Stimulated activated CD4-positive, alpha-beta T cell treated with anti-CD3 and anti-CD28 coated beads, Interleukin-2, amount 100 ng/mL, for 4 hours (primary cell): ENCODE data around the gene ARHGAP23.

ENCODE experiments used
- DNase-seq: peaks from one replicate; pipeline ENCODE4 v3.0.0-alpha.2; 2020; ENCODE audit warnings: low read depth

The ARHGAP23 gene

GRCh38 chr17:38549285-38549684 lies 121.0 kb downstream of the ARHGAP23 start:
- no peak for DNase-seq

DNA sequence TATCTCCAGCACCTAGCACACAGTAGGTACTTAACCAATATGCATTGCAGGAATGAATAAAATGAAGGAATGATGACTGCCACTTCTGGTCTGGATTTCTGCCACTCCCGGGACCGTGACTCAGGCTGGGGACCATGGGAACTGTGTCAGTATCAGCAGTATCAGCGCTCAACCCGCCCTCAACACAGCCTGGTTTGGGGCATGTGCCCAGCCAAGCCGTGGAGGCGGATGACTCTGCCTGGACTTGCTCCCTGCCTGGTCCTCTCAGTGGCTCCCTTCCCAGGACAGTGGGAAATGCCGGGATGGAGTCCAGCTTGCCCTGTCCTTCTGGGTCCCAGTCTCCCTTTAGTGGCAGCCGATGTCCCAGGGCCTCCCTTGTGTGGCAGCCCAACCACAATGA lies 122.4 kb downstream of the ARHGAP23 start:
- DNase-seq, result no peak

- no peak for DNase-seq
These were observed 122.9 kb downstream of the ARHGAP23 start for GRCh38 chr17:38551121-38551520.

- DNase-seq, result no peak
These were observed 124.1 kb downstream of the ARHGAP23 start for GRCh38 chr17:38552343-38552742.

DNA sequence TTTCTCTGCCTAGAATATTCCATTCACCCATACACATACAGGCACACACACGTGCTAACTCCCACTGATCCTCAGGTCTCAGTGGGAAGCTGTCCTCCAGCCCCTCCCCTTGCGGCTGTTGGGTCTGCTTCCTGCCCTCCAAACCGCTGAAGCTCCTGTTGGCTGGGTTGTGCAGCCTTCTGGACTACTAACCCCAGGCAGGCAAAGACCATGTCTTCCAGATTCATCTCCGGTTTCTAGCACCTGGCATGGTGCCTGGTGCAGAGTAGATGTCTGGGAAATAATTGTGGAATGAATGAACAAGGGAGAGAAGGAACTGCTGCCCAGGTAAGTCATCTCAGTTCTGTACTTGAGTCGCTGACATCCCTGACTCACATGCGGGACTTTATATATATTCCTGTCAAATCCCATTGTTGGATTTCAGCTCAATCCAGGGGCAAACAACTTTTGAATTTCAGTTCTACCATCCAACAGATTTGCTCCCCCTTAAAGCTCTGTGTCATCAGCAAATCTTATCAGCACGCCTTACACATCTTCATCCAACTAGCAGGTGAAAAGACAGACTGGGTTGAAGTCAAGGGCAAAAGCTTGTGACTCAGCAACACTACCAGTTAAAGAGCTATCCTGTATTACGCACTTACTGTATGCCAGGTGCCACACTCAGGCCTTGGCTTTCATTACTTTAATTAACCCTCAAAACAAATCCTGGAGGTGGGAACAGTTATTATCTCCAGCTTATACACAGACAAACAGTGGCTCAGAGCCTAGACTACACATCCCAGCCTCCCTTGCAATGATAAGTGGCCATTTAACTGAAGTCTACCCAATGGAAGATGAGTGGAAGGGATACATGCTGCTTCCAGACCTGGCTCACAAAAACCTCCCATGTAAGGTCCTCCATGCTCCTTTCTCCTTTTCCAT lies 126.4 kb downstream of the ARHGAP23 start:
- DNase-seq, result no peak

DNA sequence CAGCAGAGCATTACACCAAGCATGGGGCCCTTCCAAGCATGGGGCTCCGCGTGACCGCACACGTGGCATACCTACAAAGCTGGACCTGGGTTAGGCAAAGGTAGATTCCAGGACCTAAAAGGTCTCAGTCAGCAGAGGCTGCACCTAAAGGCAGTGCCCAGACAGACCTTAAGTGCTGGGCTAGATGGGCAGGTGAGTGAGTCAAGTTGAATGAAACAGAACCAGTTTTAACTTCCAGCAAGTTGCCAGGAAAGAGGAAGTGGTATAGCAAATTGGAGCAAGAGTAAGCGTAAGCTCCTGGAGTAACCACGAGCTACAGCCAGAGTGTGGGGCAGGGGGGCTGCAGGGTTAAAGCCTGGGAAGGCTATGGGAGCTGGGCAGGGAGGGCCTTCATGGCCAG lies 128.0 kb downstream of the ARHGAP23 start:
- no peak for DNase-seq

GRCh38 chr17:38557396-38557795 lies 129.1 kb downstream of the ARHGAP23 start:
- no peak for DNase-seq

DNA sequence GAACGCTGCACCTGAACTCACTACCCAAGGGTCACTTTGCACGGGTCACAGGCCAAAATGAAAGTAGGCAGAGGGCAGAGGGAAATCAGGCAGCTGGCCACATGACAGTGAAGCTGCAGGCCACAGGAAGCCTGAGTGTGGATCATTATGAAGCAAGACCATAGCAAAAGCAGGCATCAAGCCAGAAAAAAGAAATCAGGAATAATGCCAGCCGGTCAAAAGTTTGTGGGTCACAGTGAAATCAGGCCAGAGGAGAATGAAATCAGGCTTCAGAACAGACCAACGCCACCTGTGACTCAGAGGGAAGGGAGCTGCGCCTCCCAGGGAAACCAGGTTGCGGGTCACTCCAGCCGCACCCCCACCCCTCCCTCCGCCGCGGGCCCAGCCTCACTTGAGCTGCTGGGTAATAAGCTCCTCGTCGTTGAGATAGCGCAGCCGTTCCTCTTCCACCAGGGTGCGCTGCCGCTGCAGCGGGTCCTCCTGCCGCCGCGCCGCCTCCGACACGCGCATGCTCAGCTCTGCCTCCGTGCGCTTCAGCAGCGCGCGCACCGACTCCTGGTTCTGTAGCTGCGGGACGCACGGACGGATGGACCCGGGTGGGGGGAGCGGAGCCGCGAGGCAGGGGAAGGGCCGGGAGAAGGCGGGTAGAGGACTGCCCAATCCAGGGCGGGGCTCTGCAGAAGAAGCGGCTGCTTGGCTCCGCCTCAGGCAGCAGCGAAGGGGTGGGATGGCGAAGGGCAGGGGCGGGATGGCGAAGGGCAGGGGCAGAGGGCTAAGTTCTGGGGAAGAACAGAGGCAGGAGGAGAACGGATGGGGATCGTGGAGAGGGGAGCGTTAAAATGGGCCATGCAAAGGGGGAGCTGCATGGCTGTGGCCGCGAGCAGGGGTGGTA lies 129.8 kb downstream of the ARHGAP23 start:
- peak; percentile 86 for DNase-seq

- no peak for DNase-seq
These were observed 130.4 kb downstream of the ARHGAP23 start for GRCh38 chr17:38558728-38559050.

DNA sequence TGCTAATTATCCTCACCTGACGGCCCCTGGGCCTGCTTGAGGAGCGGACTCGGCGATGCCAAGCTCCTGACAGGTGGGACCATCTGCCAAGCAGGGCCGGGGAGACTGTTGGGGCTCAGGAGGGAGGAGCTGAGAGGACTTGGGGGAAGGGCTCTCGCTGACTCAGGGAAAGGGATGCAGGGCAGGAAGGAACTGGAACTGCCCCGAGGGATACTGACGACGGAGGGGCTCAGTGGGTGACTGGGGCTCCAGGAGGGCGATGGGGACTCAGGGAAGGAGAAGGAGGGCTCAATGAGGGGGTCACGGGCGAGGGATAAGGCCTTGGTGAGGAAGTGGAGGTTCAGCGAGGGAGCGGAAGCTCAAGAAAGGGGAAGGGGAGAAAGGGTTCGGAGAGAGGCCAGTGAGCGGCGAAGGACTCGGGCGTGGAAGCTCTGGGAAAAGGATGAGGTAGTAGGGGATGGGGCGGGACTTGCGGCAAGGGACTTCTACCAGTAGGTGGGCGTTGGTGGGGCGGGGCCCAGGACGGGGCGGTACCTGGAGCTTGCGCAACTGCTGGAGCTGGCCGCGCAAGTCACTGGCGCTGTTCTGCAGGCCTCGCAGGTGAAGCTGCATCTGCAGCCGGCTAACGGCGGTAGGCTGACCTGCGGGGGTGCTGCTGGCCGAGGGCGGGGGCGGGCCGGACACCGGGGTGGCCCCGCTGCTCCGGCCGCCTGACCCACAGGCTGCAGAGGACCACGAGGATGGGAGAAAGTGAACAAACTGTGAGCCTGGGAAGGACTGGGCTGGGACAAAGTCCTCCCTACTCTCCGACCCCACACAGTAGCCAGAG lies 131.0 kb downstream of the ARHGAP23 start:
- peak; percentile 91 for DNase-seq

DNA sequence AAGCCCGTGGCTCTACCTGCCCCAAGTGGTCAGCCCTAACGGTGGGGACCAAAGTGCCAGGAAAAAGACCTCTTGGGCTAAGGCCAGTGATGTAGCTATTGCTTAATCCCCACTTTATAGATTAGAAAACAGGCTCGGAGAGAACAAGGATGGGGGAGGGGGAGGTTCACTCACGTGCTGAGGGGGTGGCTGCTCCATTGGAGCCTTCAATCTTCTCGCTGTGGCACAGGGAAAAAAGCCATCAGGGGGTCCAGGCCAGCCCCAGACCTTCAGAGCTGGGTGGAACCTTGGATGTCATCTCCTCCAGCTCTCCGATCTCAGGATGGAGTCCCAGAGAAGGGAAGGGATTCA lies 131.6 kb downstream of the ARHGAP23 start:
- no peak for DNase-seq

- no peak for DNase-seq
These were observed 132.4 kb downstream of the ARHGAP23 start for GRCh38 chr17:38560503-38561318.

DNA sequence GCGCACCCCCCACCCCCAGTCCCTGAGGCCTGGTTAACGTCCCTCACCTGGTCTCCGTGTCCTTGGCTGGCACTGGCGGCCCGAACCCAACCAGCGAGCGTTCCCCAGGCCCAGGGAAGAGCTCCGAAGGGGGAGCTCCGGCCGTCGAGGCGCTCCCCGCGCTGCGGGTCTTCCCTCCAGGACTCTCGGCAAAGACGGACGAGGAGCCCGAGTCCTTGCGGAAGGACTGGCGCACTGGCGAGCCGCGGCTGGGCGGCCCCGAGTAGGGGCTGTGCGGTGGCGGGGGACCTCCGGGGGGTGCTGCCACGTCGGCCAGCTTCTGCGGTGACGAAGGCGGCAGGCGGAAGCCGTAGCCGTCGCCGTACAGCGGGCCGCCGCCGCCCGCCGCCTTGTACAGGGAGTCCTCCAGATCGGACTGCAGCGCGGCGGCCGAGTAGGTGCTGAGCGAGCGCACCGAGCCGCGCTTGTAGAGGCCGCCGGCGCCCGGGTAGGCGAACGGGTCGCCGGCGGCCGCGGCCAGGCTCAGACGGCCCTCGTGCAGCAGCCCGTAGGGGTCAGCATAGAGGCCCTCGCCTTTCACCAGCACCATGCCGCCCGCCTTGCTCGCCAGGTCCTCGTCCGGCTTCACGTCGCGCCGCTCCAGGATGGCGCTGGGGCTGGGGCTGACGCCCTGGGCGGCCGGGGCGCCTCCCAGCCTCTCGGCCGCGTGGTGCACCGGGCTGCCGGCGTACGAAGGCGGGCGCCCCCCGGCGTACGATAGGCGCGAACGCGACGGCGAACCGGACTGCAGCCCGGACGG lies 133.4 kb downstream of the ARHGAP23 start:
- DNase-seq, result no peak
